ENCODE results near the gene ATP10A. TPM values are rescaled to one million over a fixed set of nuclear protein-coding genes. Genes with fewer than 3 reads are reported as not detected.

The ATP10A gene
- polyA plus RNA-seq, 1 donor (not counting 4 experiments of a cell fraction or from before 2014, with no cell fraction given), result not detected

GRCh38 chr15:25741256-25741580 is 121.9 kb downstream of the ATP10A start:
- Histone ChIP-seq H3K9me1 (ENCODE audit: control insufficient read depth, extremely low read depth, insufficient read depth, low read length) (no peaks in the 10 kb centered on the region), H3K4me2 (ENCODE audit: control insufficient read depth, extremely low read depth, insufficient read depth, low read depth, low read length) (no peak overlapping the region), H2AFZ (ENCODE audit: control insufficient read depth, low read length) (no peak overlapping the region), H3K9me3 (ENCODE audit: control insufficient read depth, low read depth, low read length) (peaks cover 2% of the 10 kb centered on the region), H3K4me3 (ENCODE audit: control insufficient read depth in 2 of 3, extremely low read depth in 1 of 3, insufficient read depth in 2 of 3, low read depth in 1 of 3, low read length in 3 of 3) (no peak overlapping the region), H3K27me3 (ENCODE audit: control insufficient read depth, extremely low read depth, insufficient read depth, low read length) (no peaks in the 10 kb centered on the region), H3K9ac (ENCODE audit: control insufficient read depth, extremely low read depth, insufficient read depth, low read length) (no peak overlapping the region), H3K79me2 (ENCODE audit: control insufficient read depth, insufficient read depth, low read length) (no peaks in the 10 kb centered on the region), H3K27ac (ENCODE audit: control insufficient read depth, insufficient read depth, low read length) (no peak overlapping the region), H3K4me1 (ENCODE audit: control insufficient read depth, extremely low read depth, insufficient read depth, low read length) (no peaks in the 10 kb centered on the region), H3K36me3 (ENCODE audit: control insufficient read depth in 2 of 2, extremely low read depth in 1 of 2, insufficient read depth in 2 of 2, low read length in 2 of 2) (no peaks in the 10 kb centered on the region), H4K20me1 (ENCODE audit: control insufficient read depth, extremely low read depth, insufficient read depth, low read length) (no peaks in the 10 kb centered on the region)
- FAIRE-seq (no peak), DNase-seq (ENCODE audit: low read depth, low spot score) (no peak)
- dilution Hi-C loops (cut with MboI; ENCODE audit: extremely low pct_ligation_motif_present, low sequenced_read_pairs), result no loop called here
- TF ChIP-seq CTCF (optimal IDR thresholded peaks at IDR 0.05 in 1 of 3, IDR thresholded peaks at IDR 0.05 in 1 of 3, conservative IDR thresholded peaks at IDR 0.05 in 1 of 3; ENCODE audit: extremely low read depth in 1 of 3, insufficient read depth in 2 of 3, low read length in 3 of 3) (no peak), EZH2 (IDR thresholded peaks at IDR 0.05; ENCODE audit: low read length) (no peak)

GRCh38 chr15:25740383-25741255 is 122.5 kb downstream of the ATP10A start:
- no peak overlapping the region for H3K4me3 ChIP-seq (ENCODE audit: control insufficient read depth in 2 of 3, extremely low read depth in 1 of 3, insufficient read depth in 2 of 3, low read depth in 1 of 3, low read length in 3 of 3)
- FAIRE-seq (no peak), DNase-seq (ENCODE audit: low read depth, low spot score) (no peak)
- H3K4me1 ChIP-seq (ENCODE audit: control insufficient read depth, extremely low read depth, insufficient read depth, low read length), result no peaks in the 10 kb centered on the region
- H3K9ac ChIP-seq (ENCODE audit: control insufficient read depth, extremely low read depth, insufficient read depth, low read length), result no peak overlapping the region
- dilution Hi-C loops (cut with MboI; ENCODE audit: extremely low pct_ligation_motif_present, low sequenced_read_pairs), result no loop called here
- H3K9me3 ChIP-seq (ENCODE audit: control insufficient read depth, low read depth, low read length), result peaks cover 2% of the 10 kb centered on the region
- H3K9me1 ChIP-seq (ENCODE audit: control insufficient read depth, extremely low read depth, insufficient read depth, low read length), result no peaks in the 10 kb centered on the region
- no peak overlapping the region for H3K27ac ChIP-seq (ENCODE audit: control insufficient read depth, insufficient read depth, low read length)
- no peaks in the 10 kb centered on the region for H3K79me2 ChIP-seq (ENCODE audit: control insufficient read depth, insufficient read depth, low read length)
- no peaks in the 10 kb centered on the region for H3K27me3 ChIP-seq (ENCODE audit: control insufficient read depth, extremely low read depth, insufficient read depth, low read length)
- no peaks in the 10 kb centered on the region for H3K36me3 ChIP-seq (ENCODE audit: control insufficient read depth in 2 of 2, extremely low read depth in 1 of 2, insufficient read depth in 2 of 2, low read length in 2 of 2)
- TF ChIP-seq CTCF (optimal IDR thresholded peaks at IDR 0.05 in 1 of 3, IDR thresholded peaks at IDR 0.05 in 1 of 3, conservative IDR thresholded peaks at IDR 0.05 in 1 of 3; ENCODE audit: extremely low read depth in 1 of 3, insufficient read depth in 2 of 3, low read length in 3 of 3), result no peak
- no peak for TF ChIP-seq EZH2 (IDR thresholded peaks at IDR 0.05; ENCODE audit: low read length)
- H2AFZ ChIP-seq (ENCODE audit: control insufficient read depth, low read length), result no peak overlapping the region
- no peak overlapping the region for H3K4me2 ChIP-seq (ENCODE audit: control insufficient read depth, extremely low read depth, insufficient read depth, low read depth, low read length)
- H4K20me1 ChIP-seq (ENCODE audit: control insufficient read depth, extremely low read depth, insufficient read depth, low read length), result no peaks in the 10 kb centered on the region
